Stimulated activated CD4-positive, alpha-beta T cell treated with anti-CD3 and anti-CD28 coated beads, TNF-alpha, amount 100 ng/mL, for 1 hour (primary cell): ENCODE measurements around the gene ATRIP.

Experiments used
- DNase-seq, 3 donors: peaks; one replicate each; pipeline ENCODE4 v3.0.0-alpha.2; 2020; ENCODE audit warnings: low read depth in 3 of 3, low spot score in 1 of 3

Gene ATRIP

DNA sequence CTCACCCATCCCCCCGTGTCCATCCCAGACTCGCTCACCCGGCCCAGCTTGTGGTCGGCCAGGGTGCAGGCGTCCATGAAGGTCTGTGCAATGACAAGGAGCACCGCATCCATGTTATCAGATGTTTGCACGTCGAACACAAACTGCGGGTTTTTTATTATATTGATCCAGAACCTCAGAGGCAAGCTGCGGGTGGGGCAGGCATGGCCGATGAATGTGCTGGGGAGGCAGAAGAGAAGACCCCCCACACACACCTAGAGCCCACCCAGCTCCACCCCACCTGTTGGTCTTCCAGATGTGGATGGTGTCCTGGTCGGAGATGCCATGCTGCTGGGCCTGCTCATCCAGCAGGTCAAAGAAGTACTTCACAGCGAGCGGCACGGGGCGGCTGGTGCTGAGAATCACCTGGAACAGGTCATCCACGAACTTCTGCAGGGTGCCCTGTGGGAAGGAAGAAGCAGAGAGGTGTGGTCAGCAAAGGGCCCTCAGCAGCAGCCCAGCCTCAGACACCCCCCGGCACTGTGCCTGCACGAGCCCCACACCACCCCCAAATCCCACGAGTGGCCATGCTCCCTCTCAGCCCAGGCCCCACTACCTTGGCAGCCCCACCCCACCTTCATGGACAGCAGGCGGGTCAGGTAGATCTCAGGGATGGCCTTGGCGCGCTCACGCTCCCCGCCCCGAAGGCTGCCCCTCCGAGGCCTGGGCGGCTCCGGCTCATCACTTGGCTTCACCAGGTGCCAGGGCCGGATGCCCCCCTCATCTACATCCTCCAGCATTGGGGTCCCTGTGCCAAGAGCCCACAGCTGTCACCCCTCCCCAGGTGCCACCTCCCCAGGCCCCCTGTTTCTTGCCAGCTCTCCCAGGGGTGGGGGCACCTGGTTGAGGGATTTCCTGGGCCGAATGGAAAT is 37.0 kb upstream of the ATRIP start:
- DNase-seq: no peak

- no peak for DNase-seq
Measured at GRCh38 chr3:48410205-48411040, 36.1 kb upstream of the ATRIP start.

- no peak for DNase-seq
Measured at GRCh38 chr3:48411041-48411588, 35.4 kb upstream of the ATRIP start.

- no peak for DNase-seq
Measured at GRCh38 chr3:48411606-48412374, 34.7 kb upstream of the ATRIP start.

- DNase-seq: no peak
Measured at GRCh38 chr3:48412375-48413001, 34.0 kb upstream of the ATRIP start.

DNA sequence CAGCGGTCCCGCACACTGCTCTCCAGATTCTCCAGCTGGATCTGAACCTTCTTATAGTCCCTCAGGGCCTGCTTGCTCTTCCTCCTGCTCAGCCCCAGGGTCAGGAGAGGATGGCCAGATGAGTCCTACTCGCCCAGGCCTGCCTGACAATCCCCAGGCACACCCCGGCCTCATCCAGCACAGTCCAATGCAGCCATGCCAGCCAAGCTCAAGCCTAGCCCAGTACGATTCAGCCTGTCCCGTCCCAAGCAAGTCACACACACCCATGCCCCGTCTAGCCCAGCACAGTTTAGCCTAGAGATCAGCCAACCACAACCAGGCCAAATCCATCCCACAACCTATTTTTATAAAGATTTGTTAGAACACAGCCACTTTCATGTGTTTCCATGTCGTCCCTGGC is 33.5 kb upstream of the ATRIP start:
- no peak for DNase-seq

DNA sequence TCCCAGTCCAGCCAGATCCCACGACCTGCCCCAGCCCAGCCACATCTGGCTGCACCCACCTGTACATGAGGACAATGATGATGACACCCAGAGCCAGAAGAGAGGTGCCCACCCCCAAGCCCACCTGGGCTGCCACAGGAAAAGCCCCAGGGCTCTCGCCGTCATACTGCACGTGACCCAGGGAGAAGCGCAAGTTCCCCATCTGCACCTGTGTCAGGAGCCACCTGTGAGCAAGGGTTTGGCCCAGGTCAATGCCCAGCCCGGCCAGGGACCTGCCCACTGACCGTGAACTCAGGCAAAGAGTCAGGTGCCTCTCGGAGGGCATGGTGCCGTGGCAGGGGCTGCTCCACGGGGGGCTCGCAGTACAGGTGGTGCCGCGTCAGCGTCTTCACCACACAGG is 32.9 kb upstream of the ATRIP start:
- DNase-seq: no peak

DNA sequence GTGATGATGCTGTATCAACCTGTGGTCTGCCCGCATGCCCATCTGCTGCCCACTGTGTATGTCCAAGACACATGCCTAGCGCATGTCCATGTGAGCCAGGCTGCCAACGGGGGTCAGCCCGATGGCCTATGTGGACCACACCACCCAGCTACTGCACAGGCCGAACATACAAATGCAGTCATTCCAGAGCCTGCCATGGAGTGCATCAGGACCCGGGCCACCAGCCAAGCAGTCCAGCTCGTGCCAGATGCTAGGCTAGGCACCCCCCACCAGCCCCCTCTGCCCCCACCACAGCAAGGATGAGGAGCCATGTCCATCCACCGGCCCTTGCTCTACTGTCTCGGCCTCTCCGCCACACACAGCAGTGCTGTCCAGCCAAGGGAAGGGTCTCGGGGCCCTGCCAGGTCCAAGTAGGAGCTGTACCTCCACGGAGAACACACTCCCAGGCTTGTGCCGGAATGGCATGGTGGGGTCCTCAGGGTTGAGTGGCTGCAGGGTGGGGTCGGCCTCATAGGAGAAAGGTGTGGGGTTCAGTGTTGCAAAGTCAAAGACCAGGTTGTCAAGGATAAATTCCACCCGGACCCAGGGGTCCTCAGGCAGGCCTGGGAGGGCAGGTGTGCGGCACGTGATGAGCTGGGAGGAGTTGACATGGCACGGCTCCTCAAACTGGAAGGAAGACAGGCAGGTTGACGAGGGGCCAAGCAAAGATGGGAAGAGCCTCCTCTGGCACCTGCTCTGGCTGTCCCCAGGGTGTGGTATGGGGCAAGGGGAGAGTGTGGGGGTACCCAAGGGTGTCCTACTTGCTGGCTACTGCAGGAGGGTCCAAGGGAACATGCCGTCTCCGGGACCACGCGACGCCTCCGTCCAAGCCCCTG is 31.9 kb upstream of the ATRIP start:
- no peak for DNase-seq

- no peak for DNase-seq
Measured at GRCh38 chr3:48415251-48415953, 31.1 kb upstream of the ATRIP start.

- no peak for DNase-seq
Measured at GRCh38 chr3:48416091-48416505, 30.4 kb upstream of the ATRIP start.

- DNase-seq: no peak
Measured at GRCh38 chr3:48416546-48416945, 30.0 kb upstream of the ATRIP start.

DNA sequence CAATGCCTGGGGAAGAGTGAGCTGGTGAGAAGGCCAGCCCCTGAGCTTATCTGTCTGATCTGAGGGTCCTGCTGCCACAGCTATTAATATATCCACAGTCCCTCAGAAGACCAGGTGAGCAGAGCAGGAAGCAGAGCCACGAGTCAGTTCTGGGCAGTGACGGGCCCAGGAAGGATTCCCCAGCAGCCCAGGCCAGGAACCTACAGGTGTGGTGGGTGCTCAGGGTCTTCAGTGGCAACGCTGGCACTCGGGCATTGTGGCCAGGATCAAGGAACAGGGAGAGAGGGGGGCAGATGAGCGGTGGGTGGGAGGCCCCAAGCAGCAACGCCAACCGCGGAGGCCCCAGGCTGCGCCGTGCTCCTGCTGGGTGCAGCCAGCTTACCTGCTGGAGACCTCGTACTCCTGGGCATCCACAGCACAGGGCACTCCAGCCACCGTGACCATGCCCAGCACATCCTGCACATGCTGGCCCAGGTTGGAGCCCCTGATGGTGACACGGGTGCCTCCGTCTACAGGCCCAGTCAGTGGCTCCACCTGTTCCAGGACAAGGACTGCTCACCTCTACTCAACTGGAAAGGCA is 28.9 kb upstream of the ATRIP start:
- no peak for DNase-seq

GRCh38 chr3:48418140-48418539 is 28.4 kb upstream of the ATRIP start:
- DNase-seq: no peak

GRCh38 chr3:48418651-48419050 is 27.9 kb upstream of the ATRIP start:
- DNase-seq: no peak

DNA sequence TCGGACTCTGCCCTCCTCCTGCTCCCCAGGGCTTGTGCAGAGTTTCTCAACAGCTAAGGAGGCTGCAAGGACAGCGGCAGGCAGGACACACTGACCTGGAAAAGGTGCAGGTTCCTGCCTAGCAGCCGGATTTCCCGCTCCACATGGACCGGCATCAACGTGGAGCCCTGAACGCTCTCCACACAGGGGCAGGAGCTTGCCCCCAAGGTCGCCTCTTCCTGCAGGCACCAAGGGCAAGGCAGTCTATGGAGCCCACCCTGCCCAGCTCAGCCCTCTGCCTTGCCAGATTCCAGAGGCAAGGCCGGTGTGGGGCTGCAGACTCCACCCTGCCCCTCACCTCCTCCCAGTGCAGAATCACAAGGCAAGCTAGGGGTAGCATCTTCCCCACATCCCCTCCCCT is 27.4 kb upstream of the ATRIP start:
- no peak for DNase-seq

- no peak for DNase-seq
Measured at GRCh38 chr3:48419597-48419996, 26.9 kb upstream of the ATRIP start.

DNA sequence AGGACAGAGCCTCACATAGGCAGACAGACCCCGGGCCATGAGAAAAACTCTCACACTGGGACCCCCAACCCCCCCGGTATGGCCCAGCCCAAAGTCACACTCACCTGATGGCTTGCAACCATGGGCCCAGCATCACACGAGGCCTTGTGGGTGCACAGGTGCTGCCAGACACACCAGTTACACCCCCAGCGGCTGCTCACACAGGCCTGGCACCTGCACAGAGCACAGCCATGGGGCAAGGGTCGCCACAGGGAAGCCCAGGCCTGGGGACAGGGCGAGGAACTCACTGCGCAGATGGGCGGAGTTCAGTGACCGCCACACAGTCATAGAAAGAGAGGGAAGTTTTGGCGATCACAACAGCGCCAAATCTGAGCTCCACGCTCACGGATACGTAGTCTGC is 26.0 kb upstream of the ATRIP start:
- no peak for DNase-seq

- DNase-seq: no peak
Measured at GRCh38 chr3:48422272-48422671, 24.3 kb upstream of the ATRIP start.

DNA sequence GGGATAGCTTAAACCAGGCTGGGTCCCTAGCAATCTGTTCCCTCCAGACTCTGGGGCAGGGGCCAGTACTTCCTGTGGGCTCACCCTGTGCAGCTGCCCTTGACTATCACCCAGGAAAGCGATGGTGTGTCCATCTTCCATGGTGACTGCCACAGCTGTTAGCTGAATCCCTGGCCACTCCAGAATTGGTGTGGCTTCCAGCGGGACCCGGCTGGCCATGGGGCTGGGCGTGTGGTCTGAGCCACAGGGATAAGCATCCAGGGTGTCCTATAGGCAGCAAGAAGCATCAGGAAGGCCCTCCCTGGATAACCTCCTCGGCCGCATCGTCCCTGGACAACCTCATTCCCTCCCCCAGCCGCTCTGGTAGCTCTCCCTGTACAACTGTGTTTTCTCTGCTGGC is 23.9 kb upstream of the ATRIP start:
- DNase-seq: no peak
